Neural progenitor cell (in vitro differentiated cells): ENCODE results near the gene MYO16. TPM values are rescaled to one million over a fixed set of nuclear protein-coding genes. Genes with fewer than 3 reads are reported as not detected.

Experiments
- DNase-seq: peaks from one replicate; pipeline ENCODE4 v3.0.0-alpha.2; 2016; ENCODE audit warnings: low spot score
- H2AFZ ChIP-seq: fragments of 200-600 bp; sonication (generic); replicated peaks from 2 replicates; pipeline ENCODE4 v1.6.1; 2016; ENCODE audit warnings: antibody characterized with exemption
- H3F3A ChIP-seq: fragments of 200-600 bp; sonication (generic); 2 replicates; pipeline ENCODE4 v1.6.1; 2016; ENCODE audit warnings: antibody characterized with exemption, low read depth
- H3K27ac ChIP-seq: fragments of 200-600 bp; sonication (generic); 2 replicates; pipeline ENCODE4 v1.5.1; 2016; ENCODE audit warnings: mild to moderate bottlenecking
- H3K27me3 ChIP-seq: fragments of 200-600 bp; sonication (generic); 2 replicates; pipeline ENCODE4 v1.6.1; 2016; ENCODE audit warnings: mild to moderate bottlenecking, moderate library complexity
- H3K36me3 ChIP-seq: fragments of 200-600 bp; sonication (generic); 2 replicates; pipeline ENCODE4 v1.5.1; 2016
- H3K4me1 ChIP-seq: fragments of 200-600 bp; sonication (generic); 2 replicates; pipeline ENCODE4 v1.6.1; 2016; ENCODE audit warnings: mixed run types
- H3K4me2 ChIP-seq: fragments of 200-600 bp; sonication (generic); 2 replicates; pipeline ENCODE4 v1.6.1; 2016
- H3K4me3 ChIP-seq: fragments of 200-600 bp; sonication (generic); 2 replicates; pipeline ENCODE4 v1.5.1; 2016
- H3K79me2 ChIP-seq: fragments of 200-600 bp; sonication (generic); 2 replicates; pipeline ENCODE4 v1.6.1; 2016; ENCODE audit warnings: low read depth
- H3K9ac ChIP-seq: fragments of 200-600 bp; sonication (generic); 2 replicates; pipeline ENCODE4 v1.6.1; 2016
- H3K9me3 ChIP-seq: fragments of 200-600 bp; sonication (generic); 2 replicates; pipeline ENCODE4 v1.5.1; 2016; ENCODE audit warnings: low read depth
- H4K20me1 ChIP-seq: fragments of 200-600 bp; sonication (generic); 2 replicates; pipeline ENCODE4 v1.6.1; 2016; ENCODE audit warnings: low read depth
- H3K27ac Mint-ChIP-seq: 3 replicates; pipeline ENCODE4 v1.8.0; 2021; ENCODE audit warnings: mixed read lengths
- H3K27me3 Mint-ChIP-seq: 2 replicates; pipeline ENCODE4 v1.8.0; 2022; ENCODE audit warnings: low read depth, mild to moderate bottlenecking, inconsistent platforms, moderate library complexity, mixed read lengths; ENCODE audit not compliant: insufficient read depth
- H3K36me3 Mint-ChIP-seq: 3 replicates; pipeline ENCODE4 v1.8.0; 2021; ENCODE audit warnings: mixed read lengths
- H3K4me1 Mint-ChIP-seq: 3 replicates; pipeline ENCODE4 v1.8.0; 2021; ENCODE audit warnings: mixed read lengths
- H3K4me3 Mint-ChIP-seq: 3 replicates; pipeline ENCODE4 v1.8.0; 2021; ENCODE audit warnings: mild to moderate bottlenecking, moderate library complexity, mixed read lengths
- H3K9me3 Mint-ChIP-seq: 3 replicates; pipeline ENCODE4 v1.8.0; 2020; ENCODE audit warnings: mixed read lengths
- EZH2 ChIP-seq: fragments of 200-600 bp; sonication (generic); IDR thresholded peaks from 2 replicates; pipeline ENCODE4 v1.6.1; 2017; ENCODE audit warnings: antibody characterized with exemption, mild to moderate bottlenecking, moderate library complexity
- EZH2phosphoT487 ChIP-seq: fragments of 200-600 bp; sonication (generic); IDR thresholded peaks from 2 replicates; pipeline ENCODE4 v1.6.1; 2017; ENCODE audit warnings: antibody characterized with exemption
- total RNA-seq: library from RNA; depleted of rRNA; stranded (reverse); fragments of >200 nt; gene quantifications from 2 replicates; pipeline ENCODE4 v1.2.3, GENCODE V29; 2015; ENCODE audit warnings: low replicate concordance
- TF ChIP-seq, protein P1 (sequence below): fragments of 200-600 bp; sonication (generic); IDR thresholded peaks from 2 replicates; pipeline ENCODE4 v1.5.1; 2017; ENCODE audit warnings: antibody characterized with exemption, mild to moderate bottlenecking

Gene MYO16
- total RNA-seq, 1 donor from 2014 or later, result 0.41 TPM

DNA sequence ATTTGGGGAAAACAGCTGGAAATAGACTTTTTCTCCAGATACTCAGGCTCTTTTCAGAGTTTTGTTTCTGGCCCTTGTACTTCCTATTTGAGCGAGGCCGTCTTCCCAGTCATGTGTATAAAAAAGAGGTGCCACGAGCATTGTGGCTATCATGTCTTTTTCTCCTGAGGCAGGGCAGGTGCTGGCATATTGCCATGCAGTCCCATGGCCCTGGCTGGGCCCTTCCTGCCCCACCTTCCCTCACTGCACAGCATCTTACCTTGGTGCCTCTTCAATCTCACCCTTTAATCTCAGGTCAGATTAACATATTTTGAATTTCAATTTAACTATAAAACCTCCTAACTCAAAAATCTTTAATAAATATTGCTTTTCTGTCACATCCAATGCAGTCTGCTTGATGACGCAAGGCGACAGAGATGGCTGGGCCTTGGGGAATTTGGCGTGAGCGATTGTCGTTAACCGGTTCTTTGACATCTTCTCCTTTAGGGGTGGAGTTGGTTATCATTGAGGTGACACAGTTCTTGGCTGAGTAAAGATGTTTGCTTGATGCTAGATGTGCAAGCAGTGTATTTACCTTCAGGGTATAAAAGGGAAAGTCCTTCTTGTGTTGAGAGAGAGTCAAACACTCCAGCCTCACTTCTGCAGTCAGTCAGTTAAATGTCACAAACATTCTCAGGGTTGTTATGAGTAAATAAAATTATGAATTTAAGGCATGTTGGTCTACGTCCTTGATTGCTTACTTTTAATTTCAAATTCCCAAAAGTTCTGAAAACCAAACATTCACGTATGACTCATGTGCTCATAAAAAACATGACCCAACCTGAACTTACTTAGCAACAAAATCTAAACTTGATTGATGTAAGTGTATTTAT, 289.9 kb downstream of the MYO16 start:
- Histone ChIP-seq H4K20me1 (no peaks in the 10 kb centered on the region), H3K4me1 (no peaks in the 10 kb centered on the region), H3K4me2 (no peak overlapping the region), H3K27ac (no peak overlapping the region), H3K4me3 (no peak overlapping the region), H3K36me3 (no peaks in the 10 kb centered on the region), H3K79me2 (no peaks in the 10 kb centered on the region), H3F3A (no peaks in the 10 kb centered on the region), H3K9me3 (no peaks in the 10 kb centered on the region), H3K9ac (no peak overlapping the region), H3K27me3 (no peaks in the 10 kb centered on the region), H2AFZ (no peak overlapping the region)
- Mint-ChIP-seq H3K27me3 (no peaks in the 10 kb centered on the region), H3K4me3 (no peak overlapping the region), H3K27ac (no peak overlapping the region), H3K36me3 (no peaks in the 10 kb centered on the region), H3K9me3 (no peaks in the 10 kb centered on the region), H3K4me1 (peaks cover 22% of the 10 kb centered on the region)
- TF ChIP-seq, protein P1, sequence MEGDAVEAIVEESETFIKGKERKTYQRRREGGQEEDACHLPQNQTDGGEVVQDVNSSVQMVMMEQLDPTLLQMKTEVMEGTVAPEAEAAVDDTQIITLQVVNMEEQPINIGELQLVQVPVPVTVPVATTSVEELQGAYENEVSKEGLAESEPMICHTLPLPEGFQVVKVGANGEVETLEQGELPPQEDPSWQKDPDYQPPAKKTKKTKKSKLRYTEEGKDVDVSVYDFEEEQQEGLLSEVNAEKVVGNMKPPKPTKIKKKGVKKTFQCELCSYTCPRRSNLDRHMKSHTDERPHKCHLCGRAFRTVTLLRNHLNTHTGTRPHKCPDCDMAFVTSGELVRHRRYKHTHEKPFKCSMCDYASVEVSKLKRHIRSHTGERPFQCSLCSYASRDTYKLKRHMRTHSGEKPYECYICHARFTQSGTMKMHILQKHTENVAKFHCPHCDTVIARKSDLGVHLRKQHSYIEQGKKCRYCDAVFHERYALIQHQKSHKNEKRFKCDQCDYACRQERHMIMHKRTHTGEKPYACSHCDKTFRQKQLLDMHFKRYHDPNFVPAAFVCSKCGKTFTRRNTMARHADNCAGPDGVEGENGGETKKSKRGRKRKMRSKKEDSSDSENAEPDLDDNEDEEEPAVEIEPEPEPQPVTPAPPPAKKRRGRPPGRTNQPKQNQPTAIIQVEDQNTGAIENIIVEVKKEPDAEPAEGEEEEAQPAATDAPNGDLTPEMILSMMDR, result no peak
- TF ChIP-seq EZH2phosphoT487 (no peak), EZH2 (no peak)
- DNase-seq, result no peak

DNA sequence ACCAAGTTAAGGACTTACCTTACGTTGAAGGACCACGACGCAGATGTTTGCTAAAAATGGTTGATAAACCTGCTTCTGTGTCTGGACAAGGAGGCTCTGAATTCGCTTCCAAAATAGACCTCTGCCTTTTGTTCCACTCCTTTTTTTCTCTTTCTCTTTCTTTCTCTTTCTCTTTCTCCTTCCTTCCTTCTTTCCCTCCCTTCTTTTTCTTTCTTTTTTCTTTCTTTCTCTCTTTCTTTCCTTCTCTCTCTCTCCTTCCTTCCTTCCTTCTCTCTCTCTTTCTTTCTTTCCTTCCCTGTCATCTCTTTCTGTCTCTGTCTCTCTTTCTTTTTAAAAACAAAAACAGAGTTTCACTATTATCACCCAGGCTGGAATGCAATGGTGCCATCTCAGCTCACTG, 290.7 kb downstream of the MYO16 start:
- Histone ChIP-seq H3F3A (no peaks in the 10 kb centered on the region), H3K79me2 (no peaks in the 10 kb centered on the region), H4K20me1 (no peaks in the 10 kb centered on the region), H3K27me3 (no peaks in the 10 kb centered on the region), H3K4me3 (no peak overlapping the region), H3K36me3 (no peaks in the 10 kb centered on the region), H3K9me3 (no peaks in the 10 kb centered on the region), H3K9ac (no peak overlapping the region), H2AFZ (no peak overlapping the region), H3K4me1 (no peaks in the 10 kb centered on the region), H3K4me2 (no peak overlapping the region), H3K27ac (no peak overlapping the region)
- no peak overlapping the region for H3K4me3 Mint-ChIP-seq
- TF ChIP-seq EZH2 (no peak), EZH2phosphoT487 (no peak)
- TF ChIP-seq, protein P1, result no peak
- H3K9me3 Mint-ChIP-seq, result no peaks in the 10 kb centered on the region
- H3K27me3 Mint-ChIP-seq, result no peaks in the 10 kb centered on the region
- no peaks in the 10 kb centered on the region for H3K36me3 Mint-ChIP-seq
- peaks cover 20% of the 10 kb centered on the region for H3K4me1 Mint-ChIP-seq
- DNase-seq, result no peak
- no peak overlapping the region for H3K27ac Mint-ChIP-seq

DNA sequence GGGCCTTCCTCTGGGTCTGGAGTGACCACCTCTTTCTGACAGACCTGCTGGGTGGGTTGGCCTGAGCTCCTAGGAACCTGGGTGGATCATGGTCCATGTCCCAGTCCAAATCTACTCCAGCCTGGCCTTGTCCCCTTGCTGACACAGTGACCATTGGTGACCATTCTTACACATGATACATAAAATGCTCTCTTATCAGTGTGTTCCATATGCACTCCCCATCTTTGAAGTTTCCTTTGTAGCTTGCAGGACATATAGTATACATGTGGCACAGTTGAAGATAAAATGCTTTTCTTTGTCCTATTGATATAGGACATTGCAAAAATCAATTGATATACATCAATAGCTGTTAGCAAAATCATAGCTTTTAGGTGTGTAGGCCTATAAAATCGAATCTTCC, 291.8 kb downstream of the MYO16 start:
- H3K27ac ChIP-seq, result no peak overlapping the region
- no peak overlapping the region for H2AFZ ChIP-seq
- no peaks in the 10 kb centered on the region for H3K4me1 ChIP-seq
- Mint-ChIP-seq H3K27me3 (peaks cover 2% of the 10 kb centered on the region), H3K4me1 (peaks cover 9% of the 10 kb centered on the region), H3K9me3 (no peaks in the 10 kb centered on the region), H3K27ac (no peak overlapping the region), H3K36me3 (no peaks in the 10 kb centered on the region), H3K4me3 (no peak overlapping the region)
- no peak overlapping the region for H3K4me2 ChIP-seq
- H3F3A ChIP-seq, result no peaks in the 10 kb centered on the region
- H4K20me1 ChIP-seq, result no peaks in the 10 kb centered on the region
- H3K79me2 ChIP-seq, result no peaks in the 10 kb centered on the region
- no peak for TF ChIP-seq EZH2phosphoT487
- TF ChIP-seq EZH2, result no peak
- H3K9ac ChIP-seq, result no peak overlapping the region
- H3K9me3 ChIP-seq, result no peaks in the 10 kb centered on the region
- no peak overlapping the region for H3K4me3 ChIP-seq
- no peak for DNase-seq
- H3K27me3 ChIP-seq, result no peaks in the 10 kb centered on the region
- H3K36me3 ChIP-seq, result no peaks in the 10 kb centered on the region

DNA sequence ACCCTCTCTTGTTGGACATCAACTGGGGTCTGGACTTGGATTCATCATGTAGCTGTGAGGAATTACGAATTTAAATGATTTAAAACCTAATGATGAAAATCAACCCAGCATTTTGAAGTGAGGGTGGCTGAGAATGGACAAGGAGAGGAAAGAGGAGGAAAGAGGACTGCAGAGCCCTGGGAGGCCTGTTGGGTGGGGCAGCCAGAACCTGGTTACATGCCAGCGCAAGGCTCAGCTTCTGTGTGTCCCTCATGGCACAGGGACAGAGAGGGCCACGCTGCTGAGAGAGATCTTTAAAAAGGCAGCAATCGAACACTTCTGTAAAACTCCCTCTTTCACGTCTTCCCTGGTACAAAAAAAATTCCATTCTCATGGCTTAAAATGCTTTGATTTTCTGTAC, 292.7 kb downstream of the MYO16 start:
- no peaks in the 10 kb centered on the region for H3K79me2 ChIP-seq
- no peak overlapping the region for H3K27ac ChIP-seq
- H3K9me3 Mint-ChIP-seq, result no peaks in the 10 kb centered on the region
- H4K20me1 ChIP-seq, result no peaks in the 10 kb centered on the region
- H3F3A ChIP-seq, result no peaks in the 10 kb centered on the region
- no peak overlapping the region for H3K27ac Mint-ChIP-seq
- H3K4me2 ChIP-seq, result no peak overlapping the region
- peaks cover 2% of the 10 kb centered on the region for H3K27me3 Mint-ChIP-seq
- no peak for DNase-seq
- no peak overlapping the region for H3K4me3 Mint-ChIP-seq
- H3K27me3 ChIP-seq, result no peaks in the 10 kb centered on the region
- TF ChIP-seq, protein P1, result no peak
- TF ChIP-seq EZH2, result no peak
- no peak for TF ChIP-seq EZH2phosphoT487
- H2AFZ ChIP-seq, result no peak overlapping the region
- no peaks in the 10 kb centered on the region for H3K4me1 ChIP-seq
- H3K4me3 ChIP-seq, result no peak overlapping the region
- H3K4me1 Mint-ChIP-seq, result peaks cover 5% of the 10 kb centered on the region
- no peaks in the 10 kb centered on the region for H3K9me3 ChIP-seq
- no peaks in the 10 kb centered on the region for H3K36me3 Mint-ChIP-seq
- no peak overlapping the region for H3K9ac ChIP-seq
- no peaks in the 10 kb centered on the region for H3K36me3 ChIP-seq
